GM10847 (cell line): ENCODE measurements around the gene FUT2.
A peak's percentile ranks its signal among the peaks of the same experiment; 100 is the strongest.

ENCODE experiments used
- POLR2A ChIP-seq: IDR thresholded peaks from 2 replicates; pipeline ENCODE4 v1.6.1; 2011; ENCODE audit not compliant: insufficient read length; ENCODE audit errors: extremely low read depth

Gene FUT2

DNA sequence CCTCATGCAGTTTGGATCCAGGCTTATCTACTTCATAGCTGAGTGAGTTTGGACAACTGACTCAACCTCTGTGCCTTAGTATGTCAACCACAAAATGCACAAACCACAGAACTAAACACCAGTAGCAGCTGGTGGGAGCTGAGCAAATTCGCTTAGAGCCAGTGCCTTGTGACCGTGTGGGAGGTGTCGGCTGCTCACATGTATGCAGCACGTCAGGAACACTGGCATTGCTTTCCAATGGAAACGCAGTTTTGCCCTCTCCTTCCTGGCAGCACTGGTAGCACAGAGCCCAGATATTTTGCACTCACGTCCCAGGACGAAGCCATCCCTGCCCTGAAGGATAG, 14.7 kb upstream of the FUT2 start:
- TF ChIP-seq POLR2A: no peak

- TF ChIP-seq POLR2A: no peak
Observed at GRCh38 chr19:48683349-48683748, 12.4 kb upstream of the FUT2 start.

DNA sequence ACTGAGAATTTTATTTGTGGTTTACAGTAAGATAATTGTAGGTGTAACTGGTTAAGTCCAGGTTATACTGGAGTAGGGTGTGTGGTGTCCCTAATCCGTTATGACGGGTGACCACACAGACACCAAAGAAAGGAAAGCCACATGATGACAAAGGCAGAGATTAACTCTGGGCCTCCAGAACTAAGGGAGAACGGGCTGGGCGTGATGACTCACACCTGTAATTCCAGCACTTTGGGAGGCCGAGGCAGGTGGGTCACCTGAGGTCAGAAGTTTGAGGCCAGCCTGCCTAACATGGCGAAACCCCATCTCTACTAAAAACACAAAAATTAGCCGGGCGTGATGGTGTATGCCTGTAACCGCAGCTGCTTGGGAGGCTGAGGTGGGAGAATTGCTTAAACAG, 10.2 kb upstream of the FUT2 start:
- no peak for TF ChIP-seq POLR2A

DNA sequence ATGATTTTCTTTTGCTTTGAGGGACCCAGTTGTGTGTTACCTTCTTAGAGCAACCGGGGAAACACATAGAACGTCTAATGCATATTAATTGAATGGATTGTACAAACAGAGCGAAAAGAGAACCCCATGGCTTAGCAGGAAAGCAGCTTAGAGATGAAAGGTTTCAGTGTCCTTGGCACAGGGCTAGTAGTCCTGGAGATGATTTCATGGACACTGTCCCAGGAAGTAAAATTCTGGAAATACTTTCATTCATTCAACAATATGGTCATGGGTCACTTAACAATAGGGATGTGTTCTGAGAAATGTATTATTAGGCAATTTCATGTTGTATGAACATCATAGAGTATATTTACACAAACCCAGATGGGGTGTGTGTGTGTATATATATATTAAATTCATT, 9.7 kb upstream of the FUT2 start:
- TF ChIP-seq POLR2A: no peak

GRCh38 chr19:48687776-48688175, 8.0 kb upstream of the FUT2 start:
- no peak for TF ChIP-seq POLR2A

DNA sequence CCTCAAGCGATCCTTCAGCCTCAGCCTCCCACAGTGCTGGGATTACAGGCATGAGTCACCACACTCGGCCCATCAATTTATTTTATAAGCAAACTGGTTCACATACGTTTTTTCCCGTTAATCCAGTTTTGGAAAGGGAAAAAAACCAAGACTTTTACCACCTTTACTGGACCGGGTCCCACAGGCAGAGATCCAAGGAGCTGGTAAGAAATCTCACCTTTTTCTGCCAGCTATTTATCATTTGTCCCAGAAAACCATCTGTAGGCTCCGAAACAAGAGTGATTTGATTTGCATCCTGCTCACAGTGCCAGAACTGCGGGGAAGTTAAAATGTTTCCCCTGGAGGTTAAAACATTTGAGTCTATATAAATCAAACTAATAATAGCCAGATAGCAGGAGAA, 6.3 kb upstream of the FUT2 start:
- TF ChIP-seq POLR2A: no peak

GRCh38 chr19:48696353-48697010, 711 bp downstream of the FUT2 start:
- TF ChIP-seq POLR2A: no peak

DNA sequence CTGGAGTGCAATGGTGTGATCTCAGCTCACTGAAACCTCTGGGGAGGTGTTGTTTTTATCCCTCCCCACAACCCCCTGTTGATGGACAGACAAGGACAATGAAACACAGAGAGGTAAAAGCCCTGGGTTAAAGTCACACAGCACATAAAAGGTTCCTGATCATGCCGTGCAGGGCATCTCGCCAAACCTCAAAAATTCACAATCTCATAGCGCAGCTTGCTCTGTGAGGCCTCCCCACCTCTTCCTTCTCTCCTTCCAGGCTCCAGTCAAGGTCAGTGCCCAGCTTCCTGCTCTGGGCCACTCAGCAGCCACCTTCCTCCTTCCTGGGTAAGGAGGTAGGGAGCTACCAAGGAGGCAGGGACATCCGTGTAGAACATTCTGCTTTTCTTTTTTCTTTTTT, 2.3 kb downstream of the FUT2 start:
- TF ChIP-seq POLR2A: no peak

DNA sequence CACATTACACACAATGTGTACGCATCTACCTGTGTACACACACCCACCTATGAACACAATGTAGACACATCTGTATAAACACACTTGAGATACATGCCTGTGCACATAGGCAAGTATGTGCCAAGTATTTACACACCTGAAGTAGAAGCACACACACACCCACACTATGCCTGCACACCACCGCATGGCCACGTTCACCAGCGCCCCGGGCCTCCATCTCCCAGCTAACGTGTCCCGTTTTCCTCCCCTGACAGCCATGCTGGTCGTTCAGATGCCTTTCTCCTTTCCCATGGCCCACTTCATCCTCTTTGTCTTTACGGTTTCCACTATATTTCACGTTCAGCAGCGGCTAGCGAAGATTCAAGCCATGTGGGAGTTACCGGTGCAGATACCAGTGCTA, 6.9 kb downstream of the FUT2 start:
- TF ChIP-seq POLR2A: no peak

GRCh38 chr19:48703316-48703715, 7.5 kb downstream of the FUT2 start:
- no peak for TF ChIP-seq POLR2A

- TF ChIP-seq POLR2A: no peak
Observed at GRCh38 chr19:48705431-48705830, 9.7 kb downstream of the FUT2 start.

GRCh38 chr19:48708471-48708870, 12.7 kb downstream of the FUT2 start:
- no peak for TF ChIP-seq POLR2A

DNA sequence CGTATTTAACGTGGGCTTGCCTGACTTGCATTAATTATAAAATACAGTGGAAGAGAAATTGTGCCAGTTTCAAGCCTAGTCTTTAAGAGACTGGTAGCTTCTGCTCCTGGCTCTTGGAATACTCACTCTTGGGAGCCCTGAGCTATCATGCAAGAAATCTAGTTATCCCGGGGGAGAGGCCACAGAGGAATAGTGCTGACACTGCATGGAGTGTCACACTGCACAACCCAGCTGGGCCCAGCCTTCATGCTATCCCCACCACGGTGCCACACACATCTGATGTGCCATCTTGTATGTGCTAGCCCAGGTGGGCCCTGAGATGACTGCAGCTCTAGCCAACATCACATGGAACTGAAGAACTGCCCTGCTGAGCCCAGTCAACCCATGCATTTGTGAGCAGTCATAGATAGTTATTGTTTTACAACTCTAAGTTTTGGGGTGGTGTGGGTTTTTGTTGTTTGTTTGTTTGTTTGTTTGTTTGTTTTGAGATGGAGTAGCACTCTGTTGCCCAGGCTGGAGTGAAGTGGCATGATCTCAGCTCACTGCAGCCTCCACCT, 15.4 kb downstream of the FUT2 start:
- no peak for TF ChIP-seq POLR2A

- TF ChIP-seq POLR2A: no peak
Observed at GRCh38 chr19:48713041-48713863, 17.5 kb downstream of the FUT2 start.

GRCh38 chr19:48713864-48714755, 18.3 kb downstream of the FUT2 start:
- peak; percentile 49 for TF ChIP-seq POLR2A
